HEK293T (cell line): Measurements from ENCODE around the gene GTF2I.

ENCODE experiments used
- CTCF ChIA-PET: fragments of 350-600 bp; formaldehyde crosslinking; extraction: SDS; loops from one replicate; lab custom pipeline; 2021; ENCODE audit warnings: antibody characterized with exemption, inconsistent platforms; lab: Yijun Ruan, JAX
- POLR2A ChIA-PET: fragments of 350-600 bp; formaldehyde crosslinking; extraction: SDS; loops from one replicate; lab custom pipeline; 2020; ENCODE audit warnings: antibody characterized with exemption, inconsistent platforms; lab: Yijun Ruan, JAX
- DNase-seq: peaks from one replicate; pipeline ENCODE4 v3.0.0; 2012; ENCODE audit warnings: mixed read lengths; ENCODE audit errors: extremely low spot score
- ARNT ChIP-seq: fragments of 450-650 bp; IDR thresholded peaks from 2 replicates; pipeline ENCODE4 v1.6.1; 2017; ENCODE audit warnings: mild to moderate bottlenecking
- BHLHE40 ChIP-seq: fragments of 450-650 bp; IDR thresholded peaks from 2 replicates; pipeline ENCODE4 v1.6.1; 2016; ENCODE audit warnings: mild to moderate bottlenecking, moderate library complexity, borderline replicate concordance
- CTBP1 ChIP-seq: fragments of 450-650 bp; IDR thresholded peaks from 2 replicates; pipeline ENCODE4 v1.6.1; 2016; ENCODE audit warnings: borderline replicate concordance
- ELF4 ChIP-seq: fragments of 450-650 bp; IDR thresholded peaks from 2 replicates; pipeline ENCODE4 v1.6.1; 2017; ENCODE audit warnings: antibody characterized with exemption
- FOXA1 ChIP-seq: fragments of 450-650 bp; IDR thresholded peaks from 2 replicates; pipeline ENCODE4 v1.6.1; 2016; ENCODE audit warnings: mild to moderate bottlenecking
- FOXK2 ChIP-seq: fragments of 450-650 bp; IDR thresholded peaks from 2 replicates; pipeline ENCODE4 v1.6.1; 2016; ENCODE audit warnings: mild to moderate bottlenecking
- FOXM1 ChIP-seq: fragments of 450-650 bp; IDR thresholded peaks from 2 replicates; pipeline ENCODE4 v1.6.1; 2017; ENCODE audit warnings: mild to moderate bottlenecking, borderline replicate concordance
- HDGF ChIP-seq: fragments of 450-650 bp; IDR thresholded peaks from 2 replicates; pipeline ENCODE4 v1.6.1; 2017; ENCODE audit warnings: antibody characterized with exemption, borderline replicate concordance
- L3MBTL2 ChIP-seq: fragments of 450-650 bp; conservative IDR thresholded peaks from 2 replicates; pipeline ENCODE4 v1.6.1; 2016; ENCODE audit warnings: mild to moderate bottlenecking
- LEF1 ChIP-seq: fragments of 450-650 bp; IDR thresholded peaks from 2 replicates; pipeline ENCODE4 v1.6.1; 2017; ENCODE audit warnings: mild to moderate bottlenecking, borderline replicate concordance
- NFRKB ChIP-seq: fragments of 450-650 bp; IDR thresholded peaks from 2 replicates; pipeline ENCODE4 v1.6.1; 2016; ENCODE audit warnings: mild to moderate bottlenecking, moderate library complexity
- SP1 ChIP-seq: fragments of 450-650 bp; IDR thresholded peaks from 2 replicates; pipeline ENCODE4 v1.6.1; 2017
- SUZ12 ChIP-seq: fragments of 450-650 bp; IDR thresholded peaks from 2 replicates; pipeline ENCODE4 v1.6.1; 2016; ENCODE audit warnings: mild to moderate bottlenecking
- TARDBP ChIP-seq: fragments of 450-650 bp; IDR thresholded peaks from 2 replicates; pipeline ENCODE4 v1.6.1; 2016
- ZNF384 ChIP-seq: fragments of 450-650 bp; IDR thresholded peaks from 2 replicates; pipeline ENCODE4 v1.6.1; 2016
- TF ChIP-seq, protein P1 (sequence below): fragments of 450-650 bp; IDR thresholded peaks from 2 replicates; pipeline ENCODE4 v1.6.1; 2016

GTF2I gene

DNA sequence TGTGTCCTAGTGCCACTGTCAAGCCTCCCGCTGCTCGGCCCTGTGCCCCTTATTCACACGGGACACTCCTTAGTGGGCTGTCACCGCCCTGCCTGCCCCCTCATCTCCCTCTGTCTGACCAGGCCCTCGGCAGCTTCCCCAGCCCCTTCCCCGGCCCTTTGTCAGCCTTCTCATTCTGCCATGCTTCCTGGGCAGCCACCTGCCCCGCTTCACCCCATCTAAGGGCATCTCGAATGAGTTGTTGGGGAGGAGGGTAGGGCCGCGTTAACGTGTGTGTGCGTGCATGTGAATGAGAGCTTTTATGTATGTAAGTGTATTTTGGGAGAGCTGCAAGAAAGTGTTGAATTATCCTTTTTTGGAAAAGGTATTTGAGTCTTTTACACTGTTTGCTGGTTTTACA is 49.7 kb downstream of the GTF2I start:
- POLR2A ChIA-PET = no interaction called here
- no peak for DNase-seq
- CTCF ChIA-PET = no interaction called here
- TF ChIP-seq ARNT (no peak), SP1 (no peak)

DNA sequence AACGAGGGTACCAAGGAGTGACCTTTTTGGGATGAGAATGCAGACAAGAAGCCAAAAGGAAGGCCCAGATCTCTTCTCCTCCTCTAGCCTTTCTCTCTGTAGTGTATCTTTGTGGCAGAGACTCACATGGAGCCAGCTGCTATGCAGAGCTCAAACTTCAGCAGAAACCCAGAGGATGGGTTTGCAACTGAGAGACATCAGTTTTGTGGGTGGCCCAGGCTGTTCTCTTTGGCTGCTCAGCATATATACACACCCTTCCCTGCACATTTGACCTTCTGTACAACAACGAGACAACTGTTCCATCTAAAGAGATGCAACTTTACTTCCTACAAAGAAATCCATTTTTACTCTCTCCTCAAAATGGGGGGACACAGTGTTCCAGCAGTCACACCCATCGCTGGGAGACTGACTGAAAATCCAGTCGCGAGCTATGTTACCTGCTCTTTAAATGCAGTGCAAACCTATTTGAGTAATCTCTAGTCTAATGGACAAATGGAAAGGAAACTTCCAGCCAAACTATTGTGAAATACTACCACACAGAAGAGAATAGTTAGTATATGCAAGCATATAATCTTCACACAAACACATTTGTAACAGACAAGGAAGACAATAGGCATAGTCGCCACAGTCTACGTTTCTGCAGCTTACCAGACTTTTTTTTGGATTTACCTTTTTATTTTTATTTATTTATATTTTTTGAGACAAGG is 51.2 kb downstream of the GTF2I start:
- POLR2A ChIA-PET = no interaction called here
- DNase-seq = no peak
- CTCF ChIA-PET = no interaction called here
- TF ChIP-seq NFRKB (no peak), TARDBP (no peak), HDGF (no peak), ZNF384 (no peak), FOXA1 (no peak), ELF4 (no peak), CTBP1 (no peak), SUZ12 (no peak), FOXM1 (no peak), BHLHE40 (no peak), LEF1 (no peak)
- TF ChIP-seq, protein P1, sequence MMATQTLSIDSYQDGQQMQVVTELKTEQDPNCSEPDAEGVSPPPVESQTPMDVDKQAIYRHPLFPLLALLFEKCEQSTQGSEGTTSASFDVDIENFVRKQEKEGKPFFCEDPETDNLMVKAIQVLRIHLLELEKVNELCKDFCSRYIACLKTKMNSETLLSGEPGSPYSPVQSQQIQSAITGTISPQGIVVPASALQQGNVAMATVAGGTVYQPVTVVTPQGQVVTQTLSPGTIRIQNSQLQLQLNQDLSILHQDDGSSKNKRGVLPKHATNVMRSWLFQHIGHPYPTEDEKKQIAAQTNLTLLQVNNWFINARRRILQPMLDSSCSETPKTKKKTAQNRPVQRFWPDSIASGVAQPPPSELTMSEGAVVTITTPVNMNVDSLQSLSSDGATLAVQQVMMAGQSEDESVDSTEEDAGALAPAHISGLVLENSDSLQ = no peak

DNA sequence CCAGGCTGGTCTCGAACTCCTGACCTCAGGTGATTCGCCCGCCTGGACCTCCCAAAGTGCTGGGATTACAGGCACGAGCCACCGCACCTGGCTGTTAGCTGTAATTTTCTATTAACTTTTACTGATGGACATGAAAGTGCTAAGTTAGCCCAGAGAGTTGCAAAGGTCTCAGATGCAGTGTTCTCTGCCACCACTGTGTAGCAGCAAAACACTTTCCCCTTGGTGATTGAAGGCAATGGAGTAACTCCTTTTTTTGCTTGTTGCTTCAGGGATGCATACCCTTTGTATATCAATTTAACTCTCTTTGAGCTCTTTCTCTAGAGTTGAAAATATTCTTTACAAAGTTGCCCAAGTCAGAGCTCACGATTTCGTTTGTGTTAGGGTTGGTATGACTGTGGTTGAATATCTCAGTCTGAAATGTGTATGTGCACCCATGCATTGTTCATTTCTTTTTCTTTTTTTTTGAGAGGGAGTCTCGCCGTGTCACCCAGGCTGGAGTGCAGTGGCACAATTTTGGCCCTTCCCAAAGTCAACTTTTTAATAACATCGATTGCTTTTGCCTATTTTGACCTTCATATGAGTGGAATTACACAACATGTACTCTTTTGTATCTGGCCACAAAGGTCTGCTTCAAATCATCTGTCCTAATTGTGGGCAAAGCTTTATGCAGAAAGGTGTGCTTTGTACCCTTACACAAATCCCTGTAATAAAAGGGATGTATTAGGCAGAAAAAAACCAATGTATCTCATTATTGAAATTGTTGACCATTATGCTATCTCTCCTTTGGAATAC is 52.6 kb downstream of the GTF2I start:
- TF ChIP-seq, protein P1 = no peak
- TF ChIP-seq ELF4 (no peak), L3MBTL2 (no peak), SP1 (no peak), NFRKB (no peak), FOXA1 (no peak), FOXK2 (no peak), LEF1 (no peak), HDGF (no peak), ZNF384 (no peak), ARNT (no peak), BHLHE40 (no peak), TARDBP (no peak), SUZ12 (no peak), FOXM1 (no peak), CTBP1 (no peak)
- DNase-seq = no peak
- ChIA-PET POLR2A (no interaction called here), CTCF (interaction anchor here (0.6 to 1.0 kb wide), 2 partner anchors 11 to 14 kb away, joined by 3 read pairs; no protein-coding TSS in a partner anchor)

DNA sequence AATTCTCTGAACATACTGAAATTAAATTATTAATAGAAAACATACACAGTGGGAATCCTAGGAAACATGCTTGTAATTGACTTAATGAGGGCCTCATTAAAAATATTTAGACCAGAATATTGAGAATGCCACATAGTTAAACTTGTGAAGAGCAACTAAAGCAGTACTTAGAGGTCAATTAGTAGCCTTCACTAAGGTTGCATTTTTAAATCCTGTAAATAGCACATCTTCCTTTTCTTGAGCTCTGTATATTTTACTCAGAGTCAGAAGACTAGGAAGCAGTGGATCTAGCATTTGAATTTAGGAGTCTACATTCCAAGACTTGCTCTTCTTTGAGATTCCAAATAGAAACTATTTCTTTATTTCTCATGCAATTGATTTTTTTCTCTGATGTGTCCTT is 56.0 kb downstream of the GTF2I start:
- ChIA-PET CTCF (no interaction called here), POLR2A (no interaction called here)
- no peak for DNase-seq
- TF ChIP-seq FOXM1 = no peak

DNA sequence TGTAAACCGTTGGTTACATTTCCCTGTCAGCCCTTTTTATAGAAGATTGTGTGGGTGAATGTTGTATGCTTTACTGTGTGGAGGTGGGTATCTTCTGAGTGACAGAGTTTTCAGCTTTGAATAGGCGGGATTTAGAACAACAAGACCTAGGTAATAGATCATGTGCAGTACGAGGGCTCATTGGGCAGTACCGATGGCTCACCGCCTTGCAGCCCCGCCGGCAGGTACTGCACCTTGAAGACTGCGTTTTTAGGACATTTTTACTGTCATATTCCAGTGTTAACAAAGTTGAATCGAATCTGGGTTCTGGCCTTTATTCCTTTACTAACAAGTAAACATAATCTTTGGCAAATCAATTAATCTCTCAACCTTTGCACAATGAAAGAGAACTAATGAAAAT is 60.4 kb downstream of the GTF2I start:
- no peak for DNase-seq
- no peak for TF ChIP-seq ELF4
- ChIA-PET POLR2A (no interaction called here), CTCF (no interaction called here)

DNA sequence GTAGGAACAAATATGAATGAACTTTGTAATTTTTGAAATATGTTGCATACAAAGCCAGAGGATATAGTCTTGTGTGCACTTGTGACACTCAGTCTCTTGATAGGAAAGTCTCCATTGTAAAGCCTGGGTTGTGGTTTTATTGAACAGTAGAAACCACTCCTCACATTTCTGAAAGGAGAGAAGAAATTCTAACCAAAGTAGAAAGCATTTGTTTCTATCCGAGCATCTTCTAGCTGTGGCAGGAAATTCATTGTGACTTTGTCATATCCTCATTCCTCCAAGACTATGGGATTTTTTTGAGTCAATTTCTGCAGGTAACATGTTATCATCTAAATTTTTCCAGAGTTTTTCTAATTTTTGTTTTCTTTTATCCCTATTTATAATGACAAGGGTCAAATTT is 60.8 kb downstream of the GTF2I start:
- CTCF ChIA-PET = no interaction called here
- DNase-seq = no peak
- TF ChIP-seq SUZ12 (no peak), LEF1 (no peak), ARNT (no peak), FOXM1 (no peak), SP1 (no peak), BHLHE40 (no peak), FOXA1 (no peak), TARDBP (no peak), CTBP1 (no peak), HDGF (no peak), ZNF384 (no peak), FOXK2 (no peak), NFRKB (no peak), ELF4 (no peak)
- TF ChIP-seq, protein P1 = no peak
- POLR2A ChIA-PET = no interaction called here

DNA sequence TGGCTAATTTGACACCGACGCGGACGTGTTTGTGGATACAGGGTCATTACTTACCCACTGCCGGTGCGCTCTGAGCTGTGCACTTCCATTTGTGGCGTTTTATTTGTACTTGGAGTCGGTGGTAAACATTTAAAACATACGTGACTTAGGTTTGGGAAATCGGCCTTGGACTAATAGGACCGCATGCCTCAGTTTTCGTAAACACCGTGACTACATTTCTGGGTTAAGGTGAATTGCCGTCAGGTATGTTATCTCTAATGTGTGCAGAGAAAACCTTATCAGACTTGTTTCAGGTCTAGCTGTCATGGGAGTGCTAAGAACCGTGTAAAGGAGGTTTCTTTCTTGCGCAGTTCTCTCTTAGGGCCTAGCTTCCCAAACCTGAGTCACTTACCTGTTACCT is 64.6 kb downstream of the GTF2I start:
- ChIA-PET CTCF (no interaction called here), POLR2A (no interaction called here)
- TF ChIP-seq NFRKB = no peak
- no peak for TF ChIP-seq ELF4
- TF ChIP-seq SUZ12 = no peak
- TF ChIP-seq LEF1 = no peak
- TF ChIP-seq, protein P1 = no peak
- TF ChIP-seq FOXK2 = no peak
- no peak for TF ChIP-seq HDGF
- no peak for TF ChIP-seq TARDBP
- no peak for TF ChIP-seq ZNF384
- no peak for TF ChIP-seq CTBP1
- no peak for TF ChIP-seq FOXA1
- no peak for DNase-seq
